Medulla oblongata (tissue), 1 donor: ENCODE measurements around the gene SRM.
"Not testable (repeated sequence)": the region's sequence is repeated elsewhere in the genome, so short reads cannot be mapped to it uniquely, and the experiment has no call there.

ENCODE experiments used
- DNase-seq: peaks from one replicate; pipeline ENCODE4 v3.0.0-alpha.2; 2015; ENCODE audit errors: extremely low spot score

The SRM gene

DNA sequence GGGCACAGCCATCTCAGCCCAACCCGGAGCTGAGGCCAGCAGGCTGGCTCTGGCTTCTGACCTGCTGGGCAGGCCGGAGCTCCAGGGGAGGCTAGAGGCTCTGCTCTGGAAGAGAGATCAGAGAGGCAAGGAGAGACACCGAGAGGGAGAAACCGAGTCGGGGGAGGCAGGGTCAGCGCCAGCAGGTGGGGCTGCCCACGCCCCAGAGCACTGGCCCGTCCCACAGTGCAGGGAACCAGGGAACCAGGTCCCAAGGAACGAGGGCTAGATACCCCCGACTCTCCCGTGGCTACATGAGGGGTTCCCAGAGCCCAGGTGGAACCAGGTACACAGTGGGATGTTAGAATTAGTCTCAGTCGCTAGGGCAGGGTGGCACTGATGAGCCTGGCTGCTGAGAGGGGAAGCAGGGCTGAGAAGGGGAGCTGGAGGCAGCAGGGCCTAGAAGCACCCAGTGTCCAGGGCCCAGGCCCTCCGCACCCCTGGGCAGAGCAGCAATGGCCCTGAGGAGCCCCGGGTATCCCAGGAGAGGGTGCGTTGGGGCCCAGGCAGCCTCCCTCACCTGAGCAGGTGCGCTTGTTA is 14.9 kb downstream of the SRM start:
- no peak for DNase-seq

DNA sequence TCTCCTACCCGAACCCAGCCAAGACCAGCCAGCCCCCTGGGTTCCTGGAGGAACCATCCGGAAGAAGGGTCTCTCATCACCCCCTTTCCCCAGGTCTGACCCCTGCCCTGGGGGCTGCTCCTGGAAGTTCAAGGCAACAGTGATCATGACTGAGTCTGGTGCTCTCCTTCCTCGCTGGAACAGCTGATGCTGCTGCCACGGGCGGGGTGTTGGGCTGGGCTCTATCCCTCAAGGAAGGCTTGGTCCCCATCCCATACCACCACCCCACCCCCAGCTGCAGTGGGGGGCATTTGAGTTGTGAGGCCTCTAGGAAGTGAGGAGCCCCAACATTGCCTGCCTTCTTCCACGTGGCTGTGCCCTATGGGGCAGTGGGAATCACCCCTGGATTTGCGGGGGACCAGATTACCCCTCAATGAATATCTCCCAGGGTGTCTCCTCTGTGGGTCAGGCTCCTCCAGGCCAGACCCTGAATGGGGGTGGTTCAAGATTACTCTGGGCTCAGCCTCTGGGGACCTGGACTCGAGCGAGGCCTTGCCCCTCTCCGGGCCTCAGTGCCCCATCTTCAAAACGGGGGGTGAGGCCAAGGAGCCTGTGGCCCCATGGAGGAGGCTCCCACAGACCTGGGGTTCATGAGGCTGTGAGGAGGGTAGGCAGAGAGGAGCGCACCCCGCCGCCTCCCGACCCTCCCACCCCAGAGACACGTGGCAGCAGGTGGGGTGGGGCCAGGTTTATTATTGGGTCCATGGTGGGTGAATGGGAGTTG is 15.6 kb downstream of the SRM start:
- DNase-seq, result no peak

DNA sequence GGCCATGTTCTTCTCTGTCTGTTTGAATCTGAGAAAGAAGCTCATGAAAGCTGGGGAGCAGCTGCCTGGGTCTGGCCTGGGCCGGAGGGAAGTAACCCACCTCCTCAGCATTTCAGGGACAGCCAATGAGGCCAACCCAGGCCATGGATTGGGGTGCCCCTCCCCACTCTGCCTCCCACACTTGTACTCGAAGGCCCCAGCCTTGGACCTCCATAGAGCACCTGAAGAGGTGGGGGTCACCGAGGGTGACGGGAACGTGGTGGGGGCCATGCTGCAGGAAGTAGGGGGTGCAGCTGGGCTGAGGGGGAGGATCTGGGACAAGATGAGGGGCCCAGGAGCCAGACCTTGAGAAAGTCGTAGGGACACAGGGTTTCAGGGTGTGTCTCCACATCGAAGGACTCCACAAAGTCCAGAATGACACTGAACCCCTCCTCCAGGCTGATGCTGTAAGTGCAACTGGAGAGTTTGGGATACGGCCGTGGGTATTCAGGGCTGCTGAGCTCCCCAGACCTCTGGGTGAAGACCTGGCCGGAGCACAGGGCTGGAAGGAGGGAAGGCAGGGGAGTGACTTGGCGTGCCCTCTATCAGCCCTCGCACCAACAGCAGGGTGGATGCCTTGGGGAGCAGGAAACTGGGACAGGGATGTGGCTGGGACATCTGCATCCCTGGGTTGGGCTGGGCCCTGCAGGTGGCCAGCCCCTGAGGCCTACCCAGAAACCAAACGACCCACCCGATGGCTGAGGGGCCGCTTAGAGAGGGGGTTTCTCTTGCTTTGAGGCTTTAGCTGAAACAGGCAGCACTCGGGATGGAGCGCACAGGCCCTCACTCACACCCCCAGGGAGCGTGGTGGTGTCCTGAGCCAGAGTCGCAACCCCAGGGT is 16.6 kb downstream of the SRM start:
- no peak for DNase-seq

DNA sequence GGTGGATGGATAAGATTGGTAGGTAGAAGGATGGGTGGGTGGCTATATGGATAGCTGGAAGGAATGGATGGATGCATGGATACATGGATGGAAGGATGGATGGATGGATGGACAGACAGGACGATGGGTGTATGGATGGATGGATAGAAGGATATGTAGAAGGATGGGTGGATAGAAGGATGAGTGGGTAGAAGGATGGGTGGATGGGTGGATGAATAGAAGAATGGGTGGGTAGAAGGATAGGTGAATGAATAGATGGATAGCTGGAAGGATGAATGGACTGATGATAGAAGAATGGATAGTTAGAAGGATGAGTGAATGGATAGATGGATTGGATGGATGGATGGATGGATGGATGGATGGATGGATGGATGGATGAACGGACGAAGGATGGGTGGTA is 17.8 kb downstream of the SRM start:
- DNase-seq, result no peak

DNA sequence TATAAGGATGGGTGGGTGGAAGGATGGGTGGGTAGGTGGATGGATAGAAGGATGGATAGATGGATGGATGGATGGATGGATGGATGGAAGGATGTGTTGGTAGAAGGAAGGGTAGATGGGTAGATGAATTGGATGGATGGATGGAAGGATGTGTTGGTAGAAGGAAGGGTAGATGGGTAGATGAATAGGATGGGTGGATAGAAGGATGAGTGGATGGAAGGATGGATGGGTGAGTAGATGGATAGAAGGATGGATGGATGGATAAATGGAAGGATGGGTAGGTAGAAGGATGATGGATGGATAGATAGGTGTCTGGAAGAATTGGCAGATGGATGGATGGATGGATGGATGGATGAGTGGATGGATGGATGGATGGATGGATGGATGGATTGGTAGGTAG is 18.8 kb downstream of the SRM start:
- no peak for DNase-seq

DNA sequence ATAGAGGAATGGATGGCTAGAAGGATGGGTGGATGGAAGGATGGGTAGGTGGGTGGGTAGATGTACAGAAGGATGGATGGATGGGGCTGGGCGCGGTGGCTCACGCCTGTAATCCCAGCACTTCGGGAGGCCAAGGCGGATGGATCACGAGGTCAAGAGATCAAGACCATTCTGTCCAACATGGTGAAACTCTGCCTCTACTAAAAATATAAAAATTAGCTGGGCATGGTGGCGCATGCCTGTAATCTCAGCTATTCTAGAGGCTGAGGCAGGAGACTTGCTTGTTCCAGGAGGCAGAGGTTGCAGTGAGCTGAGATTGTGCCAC is 19.8 kb downstream of the SRM start:
- not testable (repeated sequence) for DNase-seq

DNA sequence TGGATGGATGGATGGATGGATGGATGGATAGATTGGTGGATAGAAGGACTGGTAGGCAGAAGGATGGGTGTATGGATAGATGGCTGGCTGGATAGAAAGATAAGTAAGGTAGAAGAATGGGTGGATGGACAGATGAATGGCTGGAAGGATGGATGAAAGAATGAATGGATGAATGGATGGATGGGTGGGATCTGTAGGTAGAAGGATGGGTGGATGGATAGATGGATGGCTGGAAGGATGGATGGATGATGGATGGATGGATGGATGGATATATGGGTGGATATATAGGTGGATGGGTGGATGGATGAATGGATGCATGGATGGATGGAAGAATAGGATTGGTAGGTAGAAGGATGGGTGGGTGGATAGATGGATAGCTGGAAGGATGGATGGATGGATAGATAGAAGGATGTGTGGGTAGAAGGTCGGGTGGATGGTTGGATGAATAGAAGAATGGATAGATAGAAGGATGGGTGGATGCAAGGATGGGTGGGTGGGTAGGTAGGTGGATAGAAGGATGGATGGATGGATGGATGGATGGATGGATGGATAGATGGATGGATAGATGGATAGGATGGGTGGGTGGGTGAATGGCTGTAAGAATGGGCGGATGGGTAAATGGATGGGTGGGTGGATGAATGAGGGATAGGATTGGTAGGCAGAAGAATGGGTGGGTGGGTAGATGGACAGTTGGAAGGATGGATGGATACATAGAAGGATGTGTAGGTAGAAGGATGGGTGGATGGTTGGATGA is 20.3 kb downstream of the SRM start:
- no peak for DNase-seq

DNA sequence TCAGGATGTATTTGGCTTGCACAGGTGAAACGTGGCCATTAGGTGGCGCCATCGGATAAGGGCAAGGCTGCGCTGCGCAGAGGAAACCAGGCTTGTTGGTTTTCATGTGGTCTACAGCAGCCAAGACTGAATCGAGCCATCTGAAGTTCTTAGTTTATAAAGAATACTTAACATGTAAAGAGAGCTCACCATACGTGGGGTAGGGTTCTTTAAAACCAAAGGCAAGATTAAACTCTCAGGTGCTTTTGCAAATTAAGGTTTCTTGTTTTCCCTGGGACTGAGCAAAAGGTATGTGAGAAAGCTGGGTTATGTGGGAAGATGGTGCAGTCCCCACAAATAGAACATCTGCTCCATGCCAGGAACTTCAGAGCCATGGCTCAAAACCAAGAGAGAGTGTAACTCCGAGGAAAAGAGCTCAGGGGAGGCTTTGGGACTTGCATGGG is 22.1 kb downstream of the SRM start:
- peak; percentile 95 for DNase-seq

DNA sequence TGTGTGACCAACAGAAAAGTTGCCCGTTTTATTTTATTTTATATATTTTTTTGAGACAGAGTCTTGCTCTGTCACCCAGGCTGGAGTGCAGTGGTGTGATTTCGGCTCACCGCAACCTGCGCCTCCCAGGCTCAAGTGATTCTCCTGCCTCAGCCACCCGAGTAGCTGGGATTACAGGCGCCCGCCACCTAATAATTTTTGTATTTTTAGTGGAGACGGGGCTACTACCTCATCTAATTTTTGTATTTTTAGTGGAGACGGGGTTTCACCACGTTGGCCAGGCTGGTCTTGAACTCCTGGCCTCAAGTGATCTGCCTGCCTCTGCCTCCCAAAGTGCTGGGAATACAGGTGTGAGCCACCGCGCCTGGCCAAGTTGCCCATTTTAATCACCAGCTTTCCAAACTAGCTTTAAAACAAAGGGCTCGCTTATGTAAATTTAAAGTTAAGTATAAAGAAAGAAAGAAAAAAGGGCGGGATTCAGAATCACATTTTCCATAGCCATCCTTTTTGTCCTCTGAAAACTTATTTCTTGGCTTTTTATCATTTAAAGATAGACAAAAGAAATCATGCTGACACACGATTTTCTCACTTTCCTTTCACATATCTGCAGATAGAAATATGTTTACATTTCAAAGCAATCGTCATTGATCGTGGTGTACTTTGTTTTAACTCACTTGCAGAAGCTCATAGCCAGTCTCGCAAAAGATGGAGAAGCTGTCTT is 22.6 kb downstream of the SRM start:
- DNase-seq, result not testable (repeated sequence)

DNA sequence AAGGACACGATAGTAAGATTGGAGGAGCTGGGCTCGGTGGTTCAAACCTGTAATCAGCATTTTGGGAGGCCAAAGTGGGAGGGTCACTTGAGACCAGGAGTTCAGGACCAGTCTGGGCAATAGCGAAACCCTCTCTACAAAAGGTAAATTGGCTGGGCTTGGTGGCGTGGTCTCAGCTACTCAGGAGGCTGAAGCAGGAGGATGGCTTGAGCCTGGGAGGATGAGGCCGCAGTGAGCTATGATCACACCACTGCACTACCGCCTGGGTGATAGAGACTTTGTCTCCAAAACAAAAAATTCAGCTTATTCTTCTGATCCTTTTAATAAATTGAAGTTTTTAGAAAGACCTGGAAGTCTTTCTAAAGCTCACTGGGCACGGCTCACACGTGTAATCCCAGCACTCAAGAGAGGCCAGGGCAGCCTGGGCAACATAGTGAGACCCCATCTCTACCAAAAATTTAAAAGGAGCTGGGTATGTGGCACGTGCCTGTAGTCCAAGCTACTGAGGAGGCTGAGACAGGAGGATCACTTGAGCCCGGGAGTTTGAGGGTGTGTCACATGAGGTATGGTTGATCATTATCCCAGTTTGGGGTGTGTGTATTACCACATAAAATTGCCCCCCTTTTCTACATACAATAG is 28.1 kb downstream of the SRM start:
- DNase-seq, result no peak

DNA sequence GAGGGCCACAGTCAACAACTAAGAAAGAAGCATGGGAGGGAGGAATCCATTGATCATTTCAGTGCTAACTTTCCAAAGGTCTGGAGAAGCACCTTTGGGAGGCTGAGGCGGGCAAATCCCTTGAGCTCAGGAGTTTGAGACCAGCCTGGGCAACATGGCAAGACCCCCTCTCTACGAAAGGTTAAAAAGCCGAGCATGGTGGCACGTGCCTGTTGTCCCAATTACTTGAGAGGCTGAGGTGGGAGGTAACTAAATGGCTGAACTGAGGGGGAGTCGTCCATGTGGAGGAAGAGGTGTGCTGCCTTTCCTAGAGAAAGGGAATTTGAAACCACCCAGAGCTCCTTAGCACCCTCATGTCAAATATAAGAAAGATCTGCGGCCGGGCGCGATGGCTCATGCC is 29.0 kb downstream of the SRM start:
- DNase-seq, result no peak

DNA sequence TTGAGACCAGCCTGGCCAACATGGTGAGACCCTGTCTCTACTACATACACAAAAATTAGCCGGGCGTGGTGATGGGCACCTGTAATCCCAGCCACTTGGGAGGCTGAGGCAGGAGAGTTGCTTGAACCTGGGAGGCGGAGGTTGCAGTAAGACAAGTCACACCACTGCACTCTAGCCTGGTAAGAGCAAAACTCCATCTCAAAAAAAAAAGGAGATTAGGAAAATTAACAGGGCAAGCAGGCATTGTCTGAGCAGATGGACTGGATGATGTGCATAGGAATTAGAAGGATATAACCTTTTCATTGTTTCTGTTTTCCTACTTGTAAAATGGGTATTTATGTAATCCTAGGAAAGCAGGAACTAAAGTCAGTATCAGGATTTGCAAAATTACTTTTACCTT is 31.8 kb downstream of the SRM start:
- no peak for DNase-seq

DNA sequence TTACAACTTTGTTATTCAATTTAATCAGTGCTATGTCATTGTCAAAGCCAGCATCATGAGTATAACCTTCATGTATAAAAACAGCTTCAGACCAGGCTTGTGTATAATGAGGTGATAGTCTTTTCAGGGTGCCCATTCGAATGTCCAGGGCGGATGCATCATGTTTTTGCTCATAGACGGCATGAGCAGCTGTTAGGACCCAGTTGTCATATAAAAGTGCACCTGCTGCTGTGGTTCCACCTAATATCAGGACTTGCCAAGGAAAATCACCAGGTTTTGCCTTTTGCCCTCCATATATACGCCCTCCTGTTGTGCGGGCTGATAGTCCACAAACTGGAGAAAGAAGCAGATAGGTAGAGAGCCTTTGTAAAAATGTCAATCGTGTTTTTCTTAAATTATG is 32.5 kb downstream of the SRM start:
- DNase-seq, result no peak

DNA sequence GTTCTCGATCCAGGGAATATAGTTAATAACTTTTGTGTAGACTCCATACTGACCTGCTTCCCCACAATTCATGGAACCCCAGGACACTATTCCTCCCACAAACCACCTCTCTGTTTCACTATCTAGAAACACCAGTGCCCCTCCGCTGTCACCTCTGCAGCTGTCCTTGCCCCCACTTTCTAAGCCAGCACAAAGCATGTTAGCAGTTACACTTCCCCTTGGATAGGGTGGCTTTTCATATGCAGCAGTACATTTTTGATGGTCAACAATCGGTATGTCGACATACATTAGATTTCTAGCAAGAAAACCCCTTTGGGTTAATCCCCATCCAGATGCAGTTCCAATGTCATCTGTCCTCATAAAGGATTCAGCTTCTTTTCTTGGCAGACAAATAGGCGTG is 32.9 kb downstream of the SRM start:
- no peak for DNase-seq

DNA sequence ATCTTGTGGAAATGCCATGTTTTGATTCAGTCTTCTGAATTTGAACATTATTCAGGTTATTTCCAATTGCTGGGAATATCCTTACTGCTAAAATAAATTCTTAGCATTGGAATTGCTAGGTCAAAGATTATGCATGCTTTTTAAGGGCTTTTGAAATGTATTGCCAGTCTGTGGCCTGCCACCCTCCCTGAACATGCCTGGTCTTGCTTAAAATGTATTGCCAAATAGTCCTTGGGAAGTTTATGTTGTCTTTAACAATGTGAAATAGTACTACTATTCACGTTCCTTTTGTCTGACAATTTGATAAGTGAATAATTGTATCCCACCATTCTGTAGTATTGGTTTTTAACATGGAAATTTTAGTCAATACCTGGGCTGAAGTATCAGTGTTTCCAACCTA is 33.8 kb downstream of the SRM start:
- DNase-seq, result no peak

DNA sequence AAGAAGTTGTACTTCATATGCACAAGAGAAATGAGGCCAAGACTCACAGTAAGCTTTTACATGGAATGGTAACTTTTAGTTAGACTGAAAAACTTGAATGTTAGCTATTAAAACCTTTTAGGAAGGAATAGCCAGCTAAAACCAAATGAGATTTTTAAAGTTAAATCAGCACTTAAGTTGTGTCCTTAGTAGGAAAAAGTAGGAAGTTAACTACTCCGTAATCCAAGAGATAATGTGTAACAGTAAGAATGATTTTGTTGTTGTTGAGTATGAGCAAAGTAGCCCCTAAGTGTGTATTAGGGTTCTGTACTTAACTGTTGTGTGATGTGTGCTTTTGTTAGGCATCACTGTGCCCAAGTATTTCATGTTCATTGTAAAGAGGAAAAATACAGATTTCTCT is 34.2 kb downstream of the SRM start:
- no peak for DNase-seq

DNA sequence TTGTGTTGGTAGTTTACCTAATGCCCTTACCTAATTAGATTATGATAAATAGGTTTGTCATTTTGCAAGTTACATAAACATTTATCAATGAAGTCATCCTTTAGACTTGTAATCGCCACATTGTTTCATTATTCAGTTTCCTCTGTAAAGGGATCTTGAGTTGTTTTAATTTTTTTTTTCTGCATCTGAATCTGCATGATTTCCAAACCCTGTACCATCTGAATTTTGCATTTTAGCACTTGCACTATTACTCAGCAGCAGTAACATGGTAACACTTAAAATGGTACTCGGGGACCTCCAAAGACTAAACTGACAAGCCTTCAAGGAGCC is 35.0 kb downstream of the SRM start:
- DNase-seq, result no peak

DNA sequence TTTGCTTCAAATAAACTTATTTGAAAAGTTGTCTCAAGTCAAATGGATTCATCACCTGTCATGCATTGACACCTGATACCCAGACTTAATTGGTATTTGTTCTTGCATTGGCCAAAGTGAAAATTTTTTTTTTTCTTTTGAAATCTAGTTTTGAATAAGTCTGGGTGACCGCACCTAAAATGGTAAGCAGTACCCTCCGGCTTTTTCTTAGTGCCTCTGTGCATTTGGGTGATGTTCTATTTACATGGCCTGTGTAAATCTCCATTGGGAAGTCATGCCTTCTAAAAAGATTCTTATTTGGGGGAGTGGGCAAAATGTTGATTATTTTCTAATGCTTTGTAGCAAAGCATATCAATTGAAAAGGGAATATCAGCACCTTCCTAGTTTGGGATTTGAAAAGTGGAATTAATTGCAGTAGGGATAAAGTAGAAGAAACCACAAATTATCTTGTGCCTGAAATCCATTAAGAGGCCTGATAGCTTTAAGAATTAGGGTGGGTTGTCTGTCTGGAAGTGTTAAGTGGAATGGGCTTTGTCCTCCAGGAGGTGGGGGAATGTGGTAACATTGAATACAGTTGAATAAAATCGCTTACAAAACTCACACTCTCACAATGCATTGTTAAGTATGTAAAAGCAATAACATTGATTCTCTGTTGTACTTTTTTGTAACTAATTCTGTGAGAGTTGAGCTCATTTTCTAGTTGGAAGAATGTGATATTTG is 35.5 kb downstream of the SRM start:
- DNase-seq, result no peak

DNA sequence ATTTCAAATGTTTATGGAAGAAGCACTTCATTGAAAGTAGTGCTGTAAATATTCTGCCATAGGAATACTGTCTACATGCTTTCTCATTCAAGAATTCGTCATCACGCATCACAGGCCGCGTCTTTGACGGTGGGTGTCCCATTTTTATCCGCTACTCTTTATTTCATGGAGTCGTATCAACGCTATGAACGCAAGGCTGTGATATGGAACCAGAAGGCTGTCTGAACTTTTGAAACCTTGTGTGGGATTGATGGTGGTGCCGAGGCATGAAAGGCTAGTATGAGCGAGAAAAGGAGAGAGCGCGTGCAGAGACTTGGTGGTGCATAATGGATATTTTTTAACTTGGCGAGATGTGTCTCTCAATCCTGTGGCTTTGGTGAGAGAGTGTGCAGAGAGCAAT is 36.6 kb downstream of the SRM start:
- no peak for DNase-seq

DNA sequence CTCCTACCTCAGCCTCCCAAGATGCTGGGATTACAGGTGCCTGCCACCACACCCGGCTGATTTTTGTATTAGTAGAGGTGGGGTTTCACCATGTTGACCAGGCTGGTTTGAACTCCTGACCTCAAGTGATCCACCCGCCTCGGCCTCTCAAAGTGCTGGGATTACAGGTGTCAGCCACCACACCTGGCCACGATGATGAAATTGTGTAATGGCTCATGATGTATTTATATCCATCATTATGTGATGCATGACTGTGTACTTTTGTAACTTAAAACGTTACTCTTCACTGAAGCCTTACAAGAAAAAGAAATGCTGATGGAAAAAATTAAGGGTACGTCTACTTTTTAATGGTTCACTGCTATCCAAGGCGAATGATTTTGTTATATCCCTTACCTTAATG is 39.8 kb downstream of the SRM start:
- DNase-seq, result no peak

DNA sequence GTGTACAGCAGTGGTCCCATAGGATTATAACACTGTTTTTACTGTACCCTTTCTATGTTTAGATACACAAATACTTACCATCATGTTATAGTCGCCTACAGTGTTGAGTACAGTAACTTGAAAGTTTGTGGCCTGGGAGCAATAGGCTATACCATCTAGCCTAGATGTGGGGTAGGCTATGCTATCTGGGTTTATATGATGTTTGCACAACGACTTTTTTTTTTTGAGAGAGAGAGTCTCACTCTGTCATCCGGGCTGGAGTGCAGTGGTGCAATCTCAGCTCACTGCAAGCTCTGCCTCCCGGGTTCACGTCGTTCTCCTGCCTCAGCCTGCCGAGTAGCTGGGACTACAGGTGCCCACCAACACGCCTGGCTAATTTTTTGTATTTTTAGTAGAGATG is 40.5 kb downstream of the SRM start:
- DNase-seq, result not testable (repeated sequence)
